ENCODE data around the gene DNPH1.

DNPH1 gene

DNA sequence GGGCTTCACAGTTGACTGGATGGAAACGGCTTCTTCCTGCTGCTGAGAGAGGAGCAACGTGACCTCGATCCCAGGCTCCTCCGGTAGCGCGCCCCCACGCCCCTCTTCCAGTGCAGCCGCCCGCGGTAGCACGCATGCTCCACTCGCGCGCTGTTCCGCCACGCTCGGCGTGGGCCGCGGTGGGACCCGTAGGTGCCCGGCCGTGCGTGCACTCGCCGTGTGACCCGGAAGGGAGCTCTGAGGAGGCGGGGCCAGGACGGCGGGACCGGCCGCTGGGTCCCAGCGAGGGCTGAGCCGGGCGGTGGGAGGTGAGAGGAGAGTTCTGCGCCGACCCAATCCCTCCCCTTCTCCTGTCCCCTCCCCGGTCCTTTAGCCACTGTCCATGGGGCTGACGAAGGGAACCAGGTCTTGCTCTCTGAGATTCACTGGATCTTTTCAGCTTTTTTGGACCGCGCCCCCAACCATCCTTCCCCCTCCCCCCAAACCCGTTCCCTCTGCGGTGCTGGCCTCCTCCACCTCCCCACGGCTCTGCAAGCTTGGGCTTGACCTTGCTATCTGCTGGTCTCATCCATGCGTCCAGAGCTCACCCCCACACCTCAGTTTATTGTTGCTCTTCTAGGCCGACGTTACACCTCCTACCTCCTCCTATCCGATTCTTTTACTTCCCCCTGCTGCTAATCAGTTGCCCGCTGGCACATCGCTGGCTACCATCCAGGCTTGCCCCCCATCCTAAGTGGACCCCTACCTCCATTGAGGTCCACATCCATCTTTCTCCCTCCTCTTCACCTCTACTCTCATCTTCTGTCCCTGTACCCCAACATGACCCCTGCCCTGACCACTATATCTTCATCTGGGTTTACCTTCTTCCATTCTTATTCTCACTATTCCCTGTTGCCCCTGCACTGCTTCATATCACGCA, 47.1 kb downstream of the DNPH1 start, which contains the start of gene CUL9:
Gene CUL9, plus strand, starts transcription at position 255 of the 919 bp plus-strand sequence. CDS start 2,115 bp downstream, outside the sequence.
- DNase-seq (ENCODE audit: low spot score in 2 of 2) (peak; percentile 74 to 76), ATAC-seq (ENCODE audit: low read depth) (peak; percentile 100)
- H3K27me3 Mint-ChIP-seq, result no peaks in the 10 kb centered on the region
- H3K9me3 Mint-ChIP-seq, result no peaks in the 10 kb centered on the region
- H3K36me3 Mint-ChIP-seq, result peaks cover 24% of the 10 kb centered on the region
- peak within 1 kb of the TSS; percentile 99 for H3K4me3 Mint-ChIP-seq
- peak within 1 kb of the TSS; percentile 94 for H3K27ac Mint-ChIP-seq
- H3K4me1 Mint-ChIP-seq, result peaks cover 41% of the 10 kb centered on the region

DNA sequence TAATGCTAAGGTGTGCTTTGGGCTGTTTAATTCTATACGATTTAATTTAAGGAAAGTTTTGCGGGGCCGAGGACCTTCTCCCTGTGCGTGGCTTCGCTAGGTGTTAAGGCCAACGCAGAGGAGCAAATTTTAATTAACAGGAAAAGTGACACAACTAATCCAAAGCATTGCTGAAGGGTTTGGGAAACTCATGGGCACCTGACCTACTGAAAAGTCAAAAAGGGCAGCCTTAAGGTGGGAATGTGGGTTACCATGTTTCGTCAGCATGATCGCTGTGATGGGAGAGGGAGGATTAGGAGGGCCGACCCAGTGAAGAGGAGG, 47.7 kb downstream of the DNPH1 start:
- ATAC-seq (ENCODE audit: low read depth) (no peak), DNase-seq (ENCODE audit: low spot score in 2 of 2) (no peak)
- Mint-ChIP-seq H3K27me3 (no peaks in the 10 kb centered on the region), H3K9me3 (no peaks in the 10 kb centered on the region), H3K36me3 (peaks cover 24% of the 10 kb centered on the region), H3K4me1 (peaks cover 41% of the 10 kb centered on the region), H3K4me3 (peak overlapping the region; percentile 99), H3K27ac (peak overlapping the region; percentile 94)

DNA sequence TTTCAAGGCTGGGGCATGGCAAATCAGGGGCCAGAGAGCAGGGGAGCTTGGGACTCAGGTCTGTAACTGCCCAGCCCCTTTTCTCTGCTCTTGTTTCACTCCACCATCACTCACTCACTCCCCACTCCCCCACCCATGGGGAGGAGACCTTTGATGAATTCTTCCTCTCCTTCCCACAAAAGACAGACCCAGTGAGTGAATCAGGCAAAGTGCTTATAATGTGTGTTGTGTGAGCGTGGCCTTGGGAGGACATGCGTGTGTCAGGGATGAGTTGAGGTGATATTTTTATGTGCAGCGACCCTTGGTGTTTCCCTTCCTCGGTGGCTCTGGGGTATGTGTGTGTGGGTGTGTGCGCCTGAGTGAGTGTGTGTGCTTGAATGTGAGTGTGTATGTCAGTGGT, 48.3 kb downstream of the DNPH1 start:
- Mint-ChIP-seq H3K27ac (peak overlapping the region; percentile 94), H3K27me3 (no peaks in the 10 kb centered on the region), H3K4me3 (peak overlapping the region; percentile 63), H3K9me3 (no peaks in the 10 kb centered on the region), H3K36me3 (peaks cover 21% of the 10 kb centered on the region), H3K4me1 (peaks cover 38% of the 10 kb centered on the region)
- no peak for DNase-seq (ENCODE audit: low spot score in 2 of 2)
- ATAC-seq (ENCODE audit: low read depth), result no peak

DNA sequence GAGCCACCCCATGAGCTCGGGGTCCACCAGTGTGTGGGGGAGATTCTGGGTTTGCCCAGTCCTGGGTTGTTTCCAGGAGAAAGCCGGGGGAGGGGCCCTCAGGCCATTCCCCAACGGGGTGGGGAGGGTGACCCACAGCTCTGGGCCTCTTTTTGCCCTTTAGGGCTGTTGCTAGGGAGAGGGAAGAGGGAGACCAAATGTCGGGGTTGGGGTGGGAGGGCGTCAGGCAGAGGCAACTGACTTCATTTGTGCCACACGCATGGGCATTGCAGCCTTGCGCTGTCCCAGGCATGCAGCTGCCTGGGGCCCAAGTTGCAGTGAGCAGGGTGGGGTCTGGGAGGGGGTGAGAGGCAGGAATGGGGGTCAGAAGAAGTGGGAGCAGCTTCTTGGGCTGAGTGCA, 49.2 kb downstream of the DNPH1 start:
- peaks cover 19% of the 10 kb centered on the region for H3K36me3 Mint-ChIP-seq
- no peak overlapping the region for H3K4me3 Mint-ChIP-seq
- no peak for DNase-seq (ENCODE audit: low spot score in 2 of 2)
- H3K27me3 Mint-ChIP-seq, result no peaks in the 10 kb centered on the region
- H3K9me3 Mint-ChIP-seq, result no peaks in the 10 kb centered on the region
- no peak overlapping the region for H3K27ac Mint-ChIP-seq
- H3K4me1 Mint-ChIP-seq, result peaks cover 36% of the 10 kb centered on the region
- no peak for ATAC-seq (ENCODE audit: low read depth)

DNA sequence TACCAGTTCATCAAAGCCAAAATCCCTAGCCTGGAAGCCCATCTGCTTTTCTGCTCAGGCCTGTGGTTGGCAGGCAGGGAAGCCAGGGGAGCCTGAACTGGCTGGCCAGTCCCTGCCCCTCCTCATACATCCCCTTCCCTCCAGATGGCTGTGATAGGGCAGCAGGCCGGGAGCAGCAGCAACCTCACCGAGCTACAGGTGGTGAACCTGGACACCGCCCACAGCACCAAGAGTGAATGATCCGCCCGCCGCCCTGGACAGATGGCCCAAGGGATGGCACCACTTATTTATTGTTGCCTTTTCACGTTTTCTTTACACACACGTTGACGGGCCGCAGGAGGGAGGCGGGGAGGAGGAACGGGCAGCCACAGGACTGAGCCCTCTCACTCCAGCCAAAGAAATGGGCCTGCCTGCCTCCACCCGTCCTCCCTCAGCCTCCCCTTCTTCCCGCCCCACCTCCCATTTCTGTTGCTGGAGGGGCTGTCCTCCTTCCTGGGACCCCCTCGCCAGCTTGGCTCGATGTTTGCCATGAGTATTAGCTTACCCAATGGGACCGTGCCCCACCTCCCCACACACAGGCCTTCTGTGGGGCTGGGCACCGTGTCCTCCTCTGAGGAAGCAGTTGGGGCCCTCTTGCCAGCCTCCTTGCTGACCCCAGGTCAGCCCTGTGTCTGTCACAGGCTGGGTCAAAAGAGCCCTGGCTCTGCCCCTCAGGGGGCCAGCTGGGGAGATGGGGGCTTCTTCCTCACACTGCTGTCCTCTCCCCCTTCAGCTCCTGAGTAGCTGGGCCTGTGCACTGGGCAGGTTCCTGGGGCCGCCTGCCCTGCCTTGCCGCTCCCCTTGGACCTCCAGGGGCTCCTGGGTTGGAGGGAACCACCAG, 50.1 kb downstream of the DNPH1 start:
- H3K4me1 Mint-ChIP-seq, result peaks cover 33% of the 10 kb centered on the region
- no peak overlapping the region for H3K27ac Mint-ChIP-seq

DNA sequence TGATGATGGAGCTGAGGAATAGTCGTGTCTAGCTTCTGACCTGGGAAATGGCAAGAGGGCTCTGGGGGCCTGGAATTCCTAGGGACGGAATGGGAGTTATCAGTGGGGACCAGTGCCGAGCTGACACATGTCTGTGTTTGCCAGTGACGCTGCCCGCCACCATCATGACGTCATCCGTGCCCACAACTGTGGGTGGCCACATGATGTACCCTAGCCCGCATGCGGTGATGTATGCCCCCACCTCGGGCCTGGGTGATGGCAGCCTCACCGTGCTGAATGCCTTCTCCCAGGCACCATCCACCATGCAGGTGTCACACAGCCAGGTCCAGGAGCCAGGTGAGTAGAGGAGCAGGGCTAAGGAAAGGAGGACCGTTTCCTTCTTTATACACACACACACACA, 51.1 kb downstream of the DNPH1 start:
- Mint-ChIP-seq H3K36me3 (peaks cover 11% of the 10 kb centered on the region), H3K4me1 (peaks cover 34% of the 10 kb centered on the region), H3K27ac (no peak overlapping the region), H3K9me3 (no peaks in the 10 kb centered on the region), H3K4me3 (no peak overlapping the region), H3K27me3 (no peaks in the 10 kb centered on the region)
- no peak for ATAC-seq (ENCODE audit: low read depth)
- no peak for DNase-seq (ENCODE audit: low spot score in 2 of 2)

More for the DNA sequence above, 50.1 kb downstream of the DNPH1 start:
- H3K9me3 Mint-ChIP-seq, result no peaks in the 10 kb centered on the region
- no peaks in the 10 kb centered on the region for H3K27me3 Mint-ChIP-seq
- no peak for ATAC-seq (ENCODE audit: low read depth)
- peaks cover 14% of the 10 kb centered on the region for H3K36me3 Mint-ChIP-seq
- no peak for DNase-seq (ENCODE audit: low spot score in 2 of 2)
- no peak overlapping the region for H3K4me3 Mint-ChIP-seq

DNA sequence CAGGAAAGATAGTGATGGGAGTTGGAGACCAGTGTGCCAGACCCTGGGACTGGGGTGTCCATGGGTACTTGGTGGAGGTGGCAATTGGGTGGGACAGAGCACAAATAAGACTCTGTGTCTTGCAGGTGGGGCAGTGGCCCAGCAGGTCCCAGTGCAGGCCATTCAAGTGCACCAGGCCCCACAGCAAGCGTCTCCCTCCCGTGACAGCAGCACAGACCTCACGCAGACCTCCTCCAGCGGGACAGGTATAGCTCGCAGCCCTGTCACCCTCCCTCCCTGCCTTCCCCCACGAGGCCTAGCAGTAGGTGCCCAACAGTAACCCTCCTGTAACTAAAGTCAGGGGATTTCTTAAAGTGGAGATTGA, 52.9 kb downstream of the DNPH1 start:
- Mint-ChIP-seq H3K9me3 (no peaks in the 10 kb centered on the region), H3K27me3 (no peaks in the 10 kb centered on the region), H3K4me1 (peaks cover 28% of the 10 kb centered on the region), H3K4me3 (no peak overlapping the region), H3K36me3 (peaks cover 11% of the 10 kb centered on the region), H3K27ac (peak overlapping the region; percentile 92)
- ATAC-seq (ENCODE audit: low read depth) (no peak), DNase-seq (ENCODE audit: low spot score in 2 of 2) (no peak)

DNA sequence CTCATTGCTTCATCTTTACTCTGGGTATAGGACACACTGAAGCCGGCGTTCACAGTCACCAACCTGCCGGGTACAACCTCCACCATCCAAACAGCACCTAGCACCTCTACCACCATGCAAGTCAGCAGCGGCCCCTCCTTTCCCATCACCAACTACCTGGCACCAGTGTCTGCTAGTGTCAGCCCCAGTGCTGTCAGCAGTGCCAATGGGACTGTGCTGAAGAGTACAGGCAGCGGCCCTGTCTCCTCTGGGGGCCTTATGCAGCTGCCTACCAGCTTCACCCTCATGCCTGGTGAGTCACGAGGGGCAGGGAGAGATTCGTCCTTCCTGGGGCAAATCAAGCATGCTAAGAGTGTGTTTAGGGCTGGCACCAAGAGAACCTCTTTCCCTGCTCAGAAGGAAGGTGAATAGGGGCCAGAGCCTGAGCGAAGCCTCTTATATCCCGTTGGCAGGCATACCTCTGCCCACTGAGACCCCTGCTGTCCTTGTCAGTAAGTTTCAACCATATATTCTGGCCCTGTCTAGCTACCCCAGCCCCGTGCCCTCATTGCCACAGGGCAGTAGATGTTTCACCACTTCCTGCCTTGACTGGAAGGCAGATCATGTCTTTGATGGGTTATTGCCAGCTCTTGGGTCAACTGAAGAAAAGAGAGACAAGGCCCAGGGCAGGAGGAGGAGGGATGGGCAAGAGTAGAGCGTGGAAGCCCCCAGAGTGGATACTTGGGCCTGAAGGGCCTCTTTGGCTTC, 53.4 kb downstream of the DNPH1 start:
- H3K27me3 Mint-ChIP-seq, result no peaks in the 10 kb centered on the region
- H3K36me3 Mint-ChIP-seq, result peaks cover 11% of the 10 kb centered on the region
- H3K9me3 Mint-ChIP-seq, result no peaks in the 10 kb centered on the region
- ATAC-seq (ENCODE audit: low read depth), result no peak
- H3K27ac Mint-ChIP-seq, result peak overlapping the region; percentile 92
- peaks cover 25% of the 10 kb centered on the region for H3K4me1 Mint-ChIP-seq
- H3K4me3 Mint-ChIP-seq, result no peak overlapping the region
- no peak for DNase-seq (ENCODE audit: low spot score in 2 of 2)

Measured in memory B cell (primary cell).